NCI-H1417 treated with DMSO at 0.1 percent for 48 hours (cell line): ENCODE measurements around the gene ALPI.
"Not testable (repeated sequence)": the region's sequence is repeated elsewhere in the genome, so short reads cannot be mapped to it uniquely, and the experiment has no call there.

ENCODE experiments used
- DNase-seq: peaks from one replicate; lab custom pipeline; 2025; lab: John Stamatoyannopoulos, UW

ALPI gene

GRCh38 chr2:232441922-232442321 lies 14.0 kb upstream of the ALPI start:
- DNase-seq, result not testable (repeated sequence)

GRCh38 chr2:232442431-232442830 lies 13.5 kb upstream of the ALPI start:
- not testable (repeated sequence) for DNase-seq

- DNase-seq, result not testable (repeated sequence)
Observed at GRCh38 chr2:232443047-232443446, 12.9 kb upstream of the ALPI start.

DNA sequence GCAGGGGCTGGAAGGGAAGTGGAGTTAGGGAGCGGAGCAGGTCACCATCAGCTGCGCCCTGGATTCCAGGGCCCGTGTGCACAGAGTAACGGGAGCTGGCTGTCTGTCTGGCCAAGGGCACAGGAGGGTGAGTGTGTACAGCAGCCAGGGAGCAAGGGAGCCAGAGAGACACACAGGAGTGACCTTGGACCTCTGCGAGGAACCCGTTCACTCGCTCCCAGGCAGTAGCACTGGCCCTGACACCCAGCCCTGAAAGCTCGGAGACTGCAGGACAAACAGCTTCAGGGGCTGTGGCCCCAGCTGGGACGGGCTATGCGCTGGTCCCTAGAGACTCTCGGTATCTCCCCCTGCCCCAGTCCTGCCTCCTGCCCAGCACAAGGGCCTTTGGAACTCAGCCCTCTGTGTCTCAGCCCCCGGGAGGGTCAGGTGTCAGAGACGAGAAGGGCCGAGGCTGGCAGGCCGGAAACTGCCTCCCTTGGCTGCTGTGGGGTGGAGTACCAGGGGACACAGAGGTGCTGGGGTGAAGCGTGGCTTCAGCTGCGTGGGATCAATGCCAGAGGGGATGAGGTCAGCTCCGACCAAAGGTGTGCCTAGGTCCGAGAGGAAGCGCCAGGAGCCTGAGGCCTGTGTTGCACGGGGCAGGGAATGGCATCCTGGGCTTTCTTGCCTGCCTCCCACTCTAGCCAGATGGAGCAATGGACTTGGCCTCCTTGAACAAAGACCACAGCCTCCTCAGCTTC lies 12.1 kb upstream of the ALPI start:
- DNase-seq, result not testable (repeated sequence)

- DNase-seq, result no peak
Observed at GRCh38 chr2:232444409-232445148, 11.4 kb upstream of the ALPI start.

DNA sequence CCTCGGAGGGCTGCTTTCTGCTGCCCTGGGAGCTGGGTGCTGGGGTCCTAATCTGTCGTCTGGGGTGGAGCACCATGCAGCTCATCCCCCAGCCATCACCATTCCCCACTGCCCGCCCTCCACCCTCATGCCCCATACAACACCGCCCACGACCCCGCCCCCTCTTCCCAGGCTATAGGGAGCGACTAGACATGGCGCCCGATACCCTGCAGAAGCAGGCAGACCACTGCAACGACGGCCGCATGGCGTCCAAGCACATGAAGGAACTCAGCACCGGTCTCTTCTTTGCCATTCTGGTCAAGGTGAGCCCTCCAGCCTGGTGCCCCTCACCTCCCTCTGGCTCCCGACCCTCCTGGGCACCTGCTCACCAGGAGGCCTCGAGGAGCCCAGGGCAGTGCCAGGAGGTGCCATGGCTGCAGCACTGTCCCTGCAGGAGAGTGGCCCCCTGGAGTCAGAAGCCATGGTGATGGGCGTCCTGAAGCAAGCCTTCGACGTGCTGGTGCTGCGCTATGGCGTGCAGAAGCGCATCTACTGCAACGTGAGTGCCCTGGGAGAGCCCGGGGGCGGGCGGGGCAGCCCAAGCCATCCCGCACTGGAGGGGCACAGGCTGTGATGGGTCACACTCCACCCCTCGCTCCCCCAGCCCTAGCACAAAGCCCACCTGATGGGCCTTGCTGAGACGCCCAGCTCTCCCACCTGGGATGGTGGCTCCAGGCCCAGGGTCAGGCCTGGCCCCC lies 10.6 kb upstream of the ALPI start:
- not testable (repeated sequence) for DNase-seq

DNA sequence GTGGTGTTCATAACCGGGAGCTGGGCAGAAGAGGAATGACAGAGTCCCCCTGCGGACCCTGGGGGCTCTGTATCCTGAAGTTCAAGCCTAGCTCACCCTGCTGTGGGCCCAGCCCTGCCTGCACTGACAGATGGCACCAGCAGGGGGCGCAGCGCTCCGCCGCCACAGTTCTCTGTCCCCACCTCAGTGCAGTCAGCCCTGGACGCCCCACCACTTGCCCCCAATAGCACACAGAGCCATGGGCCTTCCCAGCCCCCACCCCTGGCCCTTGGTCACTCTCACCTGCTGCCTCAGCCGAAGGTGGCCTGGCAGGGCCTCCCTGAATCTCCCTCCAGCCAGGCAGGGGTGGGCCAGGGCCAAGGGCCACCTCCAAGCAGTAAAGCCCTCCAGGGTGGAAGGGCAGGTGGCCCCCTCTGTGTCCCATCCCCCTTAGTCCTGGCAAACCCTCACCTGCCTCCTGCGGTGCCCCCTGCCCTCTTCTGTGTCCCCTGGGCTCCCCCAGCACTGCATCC lies 9.6 kb upstream of the ALPI start:
- not testable (repeated sequence) for DNase-seq

GRCh38 chr2:232447091-232447620 lies 8.8 kb upstream of the ALPI start:
- no peak for DNase-seq

- DNase-seq, result no peak
Observed at GRCh38 chr2:232447638-232448303, 8.2 kb upstream of the ALPI start.

DNA sequence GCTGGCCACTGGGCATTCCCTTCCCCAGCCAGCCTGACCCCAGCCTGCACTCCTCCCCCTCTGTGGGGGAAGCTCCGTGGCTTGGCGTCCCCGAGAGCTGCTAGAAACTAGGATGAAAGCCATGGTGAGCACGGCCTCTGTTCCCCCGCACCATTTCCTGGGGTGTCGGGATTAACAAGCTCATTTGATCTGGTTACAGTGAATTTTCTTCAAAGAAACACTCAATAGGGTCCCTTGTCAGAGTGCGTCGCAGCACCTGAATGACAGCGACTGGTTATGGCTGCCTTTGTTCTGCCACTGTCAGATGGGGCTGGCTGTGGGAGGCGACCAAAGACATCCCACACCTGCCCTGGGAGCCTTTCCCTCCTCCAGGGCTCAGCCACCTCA lies 7.7 kb upstream of the ALPI start:
- DNase-seq, result no peak

GRCh38 chr2:232449964-232450363 lies 6.0 kb upstream of the ALPI start:
- no peak for DNase-seq

- not testable (repeated sequence) for DNase-seq
Observed at GRCh38 chr2:232451645-232452044, 4.3 kb upstream of the ALPI start.

GRCh38 chr2:232454630-232455029 lies 1.3 kb upstream of the ALPI start:
- no peak for DNase-seq

DNA sequence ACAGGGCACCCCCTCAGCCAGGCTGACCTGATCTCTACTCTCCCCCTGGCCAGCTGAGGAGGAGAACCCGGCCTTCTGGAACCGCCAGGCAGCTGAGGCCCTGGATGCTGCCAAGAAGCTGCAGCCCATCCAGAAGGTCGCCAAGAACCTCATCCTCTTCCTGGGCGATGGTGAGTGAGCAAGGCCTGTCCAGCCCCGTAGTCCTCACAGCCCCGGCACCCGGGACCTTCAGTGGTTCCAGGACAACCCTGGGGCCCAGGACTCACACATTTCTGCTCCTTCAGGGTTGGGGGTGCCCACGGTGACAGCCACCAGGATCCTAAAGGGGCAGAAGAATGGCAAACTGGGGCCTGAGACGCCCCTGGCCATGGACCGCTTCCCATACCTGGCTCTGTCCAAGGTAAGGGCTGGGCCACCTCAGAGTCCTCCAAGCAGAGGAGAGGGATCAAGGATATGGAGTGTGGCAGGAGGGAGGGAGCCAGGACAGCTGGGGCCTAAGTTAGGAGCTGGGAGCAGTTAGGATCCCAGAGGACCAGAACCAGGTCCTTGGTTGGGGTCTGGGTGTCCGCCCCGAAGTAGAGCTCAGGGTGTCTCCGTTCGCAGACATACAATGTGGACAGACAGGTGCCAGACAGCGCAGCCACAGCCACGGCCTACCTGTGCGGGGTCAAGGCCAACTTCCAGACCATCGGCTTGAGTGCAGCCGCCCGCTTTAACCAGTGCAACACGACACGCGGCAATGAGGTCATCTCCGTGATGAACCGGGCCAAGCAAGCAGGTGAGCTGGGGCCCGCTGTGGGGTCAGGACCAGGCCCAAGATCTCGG lies 555 bp downstream of the ALPI start:
- DNase-seq, result no peak

GRCh38 chr2:232457121-232458011 lies 1.4 kb downstream of the ALPI start:
- no peak for DNase-seq

- DNase-seq, result no peak
Observed at GRCh38 chr2:232458051-232458660, 2.2 kb downstream of the ALPI start.

GRCh38 chr2:232458661-232459418 lies 2.9 kb downstream of the ALPI start:
- DNase-seq, result no peak

DNA sequence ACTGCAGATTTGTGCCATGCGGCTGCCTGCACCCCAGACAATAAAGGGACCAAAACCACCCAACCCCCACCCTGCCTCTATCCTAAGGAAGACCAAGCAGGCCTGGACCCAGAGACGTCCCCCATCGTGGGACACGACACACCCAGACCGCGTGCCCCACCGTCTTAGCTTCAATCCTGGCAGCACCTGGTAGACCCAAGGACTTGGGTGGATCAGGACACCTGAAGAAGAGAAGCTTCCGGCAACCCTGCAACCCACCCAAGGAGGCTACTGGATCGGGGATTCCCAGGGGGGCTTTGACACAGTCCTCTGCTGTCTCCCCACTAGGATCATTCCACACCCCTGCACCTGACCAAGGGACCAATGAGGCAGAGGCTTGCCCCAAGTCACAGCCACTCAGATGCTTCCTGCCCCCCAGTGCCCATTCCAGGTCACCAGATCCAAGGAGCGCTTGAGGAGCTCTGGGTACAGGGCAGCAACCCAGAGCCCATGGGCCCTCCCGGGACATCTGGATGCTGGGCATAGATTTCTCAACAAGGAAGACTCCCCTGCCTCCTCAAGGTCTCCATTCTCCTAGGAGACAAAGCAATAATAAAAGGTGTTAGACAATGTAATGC lies 3.6 kb downstream of the ALPI start:
- DNase-seq, result no peak
